Renal cortical epithelial cell (primary cell): Measurements from ENCODE around the gene OMD. TPM values are rescaled to one million over a fixed set of nuclear protein-coding genes. Genes with fewer than 3 reads are reported as not detected.
"Not testable (repeated sequence)": the region's sequence is repeated elsewhere in the genome, so short reads cannot be mapped to it uniquely, and the experiment has no call there.

Experiments
- DNase-seq: peaks from one replicate; pipeline ENCODE4 v3.0.0-alpha.2; 2011; ENCODE audit warnings: low read depth
- total RNA-seq: library from RNA; depleted of rRNA; stranded (reverse); fragments of >200 nt; gene quantifications from 2 replicates; pipeline ENCODE4 v1.2.3, GENCODE V29; 2014

The OMD gene
- total RNA-seq, 1 donor from 2014 or later, result not detected

- no peak for DNase-seq
These were observed 9.7 kb downstream of the OMD start for GRCh38 chr9:92414566-92414965.

GRCh38 chr9:92411157-92411556 lies 13.1 kb downstream of the OMD start:
- not testable (repeated sequence) for DNase-seq

GRCh38 chr9:92408747-92409478 lies 15.4 kb downstream of the OMD start:
- no peak for DNase-seq

GRCh38 chr9:92407818-92408217 lies 16.5 kb downstream of the OMD start:
- no peak for DNase-seq

GRCh38 chr9:92406477-92406876 lies 17.8 kb downstream of the OMD start:
- DNase-seq, result no peak

GRCh38 chr9:92405818-92406217 lies 18.5 kb downstream of the OMD start:
- no peak for DNase-seq

- DNase-seq, result no peak
These were observed 20.0 kb downstream of the OMD start, which contains the start of gene OGN for GRCh38 chr9:92404042-92404836. TSS of gene OGN (minus strand) at chr9:92404578. CDS start at chr9:92403407, 1,171 bp downstream.

- DNase-seq, result no peak
These were observed 21.2 kb downstream of the OMD start for GRCh38 chr9:92402826-92403745.

- peak; percentile 36 for DNase-seq
These were observed 21.9 kb downstream of the OMD start for GRCh38 chr9:92402360-92402759.

GRCh38 chr9:92397853-92398252 lies 26.4 kb downstream of the OMD start:
- DNase-seq, result no peak

GRCh38 chr9:92395617-92396016 lies 28.7 kb downstream of the OMD start:
- DNase-seq, result no peak

- no peak for DNase-seq
These were observed 30.6 kb downstream of the OMD start for GRCh38 chr9:92393686-92394085.

GRCh38 chr9:92392690-92393089 lies 31.6 kb downstream of the OMD start:
- DNase-seq, result no peak

GRCh38 chr9:92385953-92386352 lies 38.3 kb downstream of the OMD start:
- peak; percentile 18 for DNase-seq

- no peak for DNase-seq
These were observed 38.8 kb downstream of the OMD start for GRCh38 chr9:92385477-92385876.

GRCh38 chr9:92385001-92385400 lies 39.3 kb downstream of the OMD start:
- no peak for DNase-seq

GRCh38 chr9:92384375-92384774 lies 39.9 kb downstream of the OMD start:
- no peak for DNase-seq

GRCh38 chr9:92381775-92382174 lies 42.5 kb downstream of the OMD start:
- no peak for DNase-seq

GRCh38 chr9:92380603-92381002 lies 43.7 kb downstream of the OMD start:
- no peak for DNase-seq

- DNase-seq, result no peak
These were observed 45.3 kb downstream of the OMD start for GRCh38 chr9:92378865-92379560.

- no peak for DNase-seq
These were observed 46.4 kb downstream of the OMD start for GRCh38 chr9:92377876-92378275.
